HepG2 (cell line): ENCODE measurements around the gene PDIA5. TPM values are rescaled to one million over a fixed set of nuclear protein-coding genes. Genes with fewer than 3 reads are reported as not detected.

Experiments
- ATAC-seq: fragments of 200-7000 bp; cut with Tn5 transposase; 3 replicates; pipeline ENCODE4 v1.9.1; 2020; ENCODE audit warnings: mild to moderate bottlenecking, moderate library complexity
- BruUV-seq: library from RNA; stranded (reverse); fragments of 400-500 nt; replicated peaks from 2 replicates; lab custom pipeline; 2021; lab: Mats Ljungman, UMichigan
- CTCF ChIA-PET: fragments of 300-600 bp; formaldehyde crosslinking; extraction: SDS; loops from one replicate; lab custom pipeline; 2021; ENCODE audit warnings: low total read pairs, inconsistent platforms, low intra/inter-chr PET ratio; lab: Yijun Ruan, JAX
- POLR2A ChIA-PET: fragments of 350-600 bp; sonication (Branson Sonifier 250); formaldehyde crosslinking; loops from one replicate; lab custom pipeline; 2020; ENCODE audit warnings: antibody characterized with exemption, inconsistent platforms; lab: Yijun Ruan, JAX
- DNase-seq: peaks from one replicate; pipeline ENCODE4 v3.0.0-alpha.2; 2015; ENCODE audit warnings: low spot score
- FAIRE-seq: peaks from 3 replicates; lab custom pipeline; 2011; peaks lifted over from hg19 to GRCh38; lab: Jason Lieb, UNC
- H2AFZ ChIP-seq: one replicate; pipeline ENCODE4 v1.6.1; 2011; ENCODE audit warnings: low read length, inconsistent platforms
- H3K27ac ChIP-seq: fragments of 300-600 bp; 3 replicates; pipeline ENCODE4 v1.8.0; 2011; ENCODE audit warnings: mixed run types, mild to moderate bottlenecking, mixed read lengths, low read length, inconsistent platforms; ENCODE audit not compliant: insufficient read depth; ENCODE audit errors: extremely low read length
- H3K27me3 ChIP-seq, 2 experiments: fragments of 200-600 bp in 1 of 2; 2 replicates in 1 of 2; 3 replicates in 1 of 2; pipeline versions ENCODE4 v1.6.0 to v1.8.0; 2011; ENCODE audit warnings: low read length in 2 of 2, mild to moderate bottlenecking in 2 of 2, moderate library complexity in 2 of 2, inconsistent platforms in 1 of 2; ENCODE audit not compliant: insufficient read depth in 2 of 2, control insufficient read depth in 1 of 2
- H3K36me3 ChIP-seq, 2 experiments: fragments of 200-600 bp in 1 of 2; replicated peaks in 1 of 2; 2 replicates in 1 of 2; 3 replicates in 1 of 2; pipeline versions ENCODE4 v1.5.1 to v1.8.0; 2011; ENCODE audit warnings: low read length in 2 of 2, inconsistent platforms in 1 of 2; ENCODE audit not compliant: insufficient read depth in 2 of 2, control insufficient read depth in 1 of 2
- H3K4me1 ChIP-seq: 2 replicates; pipeline ENCODE4 v1.5.1; 2012; ENCODE audit warnings: low read length, inconsistent platforms; ENCODE audit not compliant: insufficient read depth
- H3K4me2 ChIP-seq: 2 replicates; pipeline ENCODE4 v1.6.0; 2011; ENCODE audit warnings: low read depth, low read length, inconsistent platforms
- H3K4me3 ChIP-seq, 3 experiments: fragments of 200-600 bp in 1 of 3; sonication (generic), shearing (Covaris generic) in 1 of 3; replicated peaks in 1 of 3; 2 replicates each; pipeline ENCODE4 v1.5.1; 2011 to 2016; ENCODE audit warnings: low read length in 3 of 3, inconsistent platforms in 2 of 3, low read depth in 2 of 3, mild to moderate bottlenecking in 2 of 3, control low read depth in 1 of 3, mixed read lengths in 1 of 3; ENCODE audit not compliant: insufficient read depth in 1 of 3
- H3K79me2 ChIP-seq: one replicate; pipeline ENCODE4 v1.6.1; 2011; ENCODE audit warnings: low read length, inconsistent platforms; ENCODE audit not compliant: insufficient read depth
- H3K9ac ChIP-seq: 2 replicates; pipeline ENCODE4 v1.6.0; 2011; ENCODE audit warnings: mild to moderate bottlenecking, low read depth, low read length, inconsistent platforms; ENCODE audit not compliant: insufficient read depth
- H3K9me3 ChIP-seq: 2 replicates; pipeline ENCODE4 v1.5.1; 2012; ENCODE audit warnings: mild to moderate bottlenecking, low read length
- H4K20me1 ChIP-seq: 2 replicates; pipeline ENCODE4 v1.6.0; 2011; ENCODE audit warnings: inconsistent platforms, mild to moderate bottlenecking, low read length, moderate library complexity; ENCODE audit not compliant: insufficient read depth
- CEBPB ChIP-seq: IDR thresholded peaks from 2 replicates; pipeline ENCODE4 v1.6.1; 2011; ENCODE audit warnings: low read depth, low read length, improper control_type of control experiment, borderline replicate concordance
- IRX3 ChIP-seq: sonication (generic); formaldehyde crosslinking; IDR thresholded peaks from 2 replicates; pipeline ENCODE4 v1.8.1; 2023; ENCODE audit warnings: mild to moderate bottlenecking, low read depth, missing genetic modification reagents, borderline replicate concordance
- MAX ChIP-seq: IDR thresholded peaks from 2 replicates; pipeline ENCODE4 v1.6.1; 2012; ENCODE audit warnings: inconsistent platforms
- MED1 ChIP-seq: sonication (generic); formaldehyde crosslinking; IDR thresholded peaks from 2 replicates; pipeline ENCODE4 v1.4.0; 2020; ENCODE audit warnings: missing genetic modification reagents
- MLX ChIP-seq: IDR thresholded peaks from 2 replicates; pipeline ENCODE4 v1.6.1; 2016
- SMAD9 ChIP-seq: sonication (generic); formaldehyde crosslinking; IDR thresholded peaks from 2 replicates; pipeline ENCODE4 v1.5.1; 2020; ENCODE audit warnings: mild to moderate bottlenecking, missing genetic modification reagents
- TFDP2 ChIP-seq: sonication (generic); formaldehyde crosslinking; IDR thresholded peaks from 2 replicates; pipeline ENCODE4 v1.4.0; 2020; ENCODE audit warnings: missing genetic modification reagents
- ZBTB34 ChIP-seq: sonication (generic); formaldehyde crosslinking; IDR thresholded peaks from 2 replicates; pipeline ENCODE4 v1.8.0; 2022; ENCODE audit warnings: mild to moderate bottlenecking, missing genetic modification reagents
- ZNF276 ChIP-seq: sonication (generic); formaldehyde crosslinking; IDR thresholded peaks from 2 replicates; pipeline ENCODE4 v1.4.0; 2020; ENCODE audit warnings: mild to moderate bottlenecking, low read depth, missing genetic modification reagents
- ZNF678 ChIP-seq: sonication (generic); formaldehyde crosslinking; IDR thresholded peaks from 2 replicates; pipeline ENCODE4 v1.4.0; 2020; ENCODE audit warnings: mild to moderate bottlenecking, missing genetic modification reagents
- ZNF691 ChIP-seq: sonication (generic); formaldehyde crosslinking; IDR thresholded peaks from 2 replicates; pipeline ENCODE4 v1.4.0; 2020; ENCODE audit warnings: missing genetic modification reagents, low read depth, mild to moderate bottlenecking, borderline replicate concordance
- ZNF761 ChIP-seq: sonication (generic); formaldehyde crosslinking; conservative IDR thresholded peaks from 2 replicates; pipeline ENCODE4 v1.4.0; 2020; ENCODE audit warnings: mild to moderate bottlenecking, missing genetic modification reagents
- ZNF879 ChIP-seq: sonication (generic); formaldehyde crosslinking; IDR thresholded peaks from 2 replicates; pipeline ENCODE4 v1.8.1; 2023; ENCODE audit warnings: missing genetic modification reagents
- WGBS: methylation state at CpG from one replicate; pipeline ENCODE4 v1.1.6; 2017; ENCODE audit warnings: low lambda C conversion rate; 5-methylcytosine and 5-hydroxymethylcytosine counted together
- in situ Hi-C: cut with HindIII; loops from 2 replicates; pipeline ENCODE4 v1.10.0; 2017; ENCODE audit warnings: low pct_unique_long_range_greater_than_20kb; ENCODE audit not compliant: extremely low pct_ligation_motif_present
- intact Hi-C: fragments of 100-400 bp; cut with micrococcal nuclease; formaldehyde crosslinking; loops from one replicate; pipeline ENCODE4 v1.10.0; 2022; ENCODE audit not compliant: unreplicated experiment
- polyA plus RNA-seq, 8 experiments: library from polyadenylated mRNA; depleted of rRNA in 3 of 8; stranded (reverse) in 7 of 8; unstranded in 1 of 8; fragments of >200 nt; fragmentation: Illumina TruSeq in 4 of 8; extraction: Trizol in 4 of 8; gene quantifications; 2 replicates each; pipeline versions ENCODE4 v1.2.1 to v1.2.3, GENCODE V29; 2011 to 2016; ENCODE audit warnings: low read depth in 4 of 8, missing spikeins in 1 of 8, mixed read lengths in 1 of 8; ENCODE audit not compliant: insufficient read depth in 1 of 8
- total RNA-seq, 5 experiments: library from RNA; depleted of rRNA; stranded (reverse); fragments of >200 nt; fragmentation: Illumina TruSeq; extraction: Trizol; gene quantifications; 2 replicates each; pipeline ENCODE4 v1.2.3, GENCODE V29; 2016; ENCODE audit warnings: low read depth in 1 of 5

PDIA5 gene
- total and polyA plus RNA-seq, 2 of the 13 experiments (the other 11 are each of a cell fraction or from before 2014, with no cell fraction given): 51.3 to 74.3 TPM

- DNase-seq (no peak), ATAC-seq (no peak), FAIRE-seq (no peak)
- in situ Hi-C loops (no loop called here), intact Hi-C loops (no loop called here)
- Histone ChIP-seq H2AFZ (no peak overlapping the region), H3K4me1 (peaks cover 6% of the 10 kb centered on the region), H4K20me1 (no peaks in the 10 kb centered on the region), H3K9ac (no peak overlapping the region), H3K9me3 (no peaks in the 10 kb centered on the region), H3K27ac (no peak overlapping the region), H3K27me3 (peaks cover 0 to 15% of the 10 kb centered on the region in 2 experiments; a peak in 1 of 5 replicates), H3K4me3 (no peak overlapping the region), H3K79me2 (peaks cover 10% of the 10 kb centered on the region), H3K4me2 (no peak overlapping the region), H3K36me3 (no peaks in the 10 kb centered on the region)
- BruUV-seq: no TSS peak
- TF ChIP-seq ZNF678 (no peak), CEBPB (peak; percentile 20; the same call in 1 of the 2 replicates)
- WGBS: 64% methylated on average over 6 of the region's 6 CpGs
- ChIA-PET POLR2A (no interaction called here), CTCF (no interaction called here)
These were observed 3.8 kb upstream of the PDIA5 start for GRCh38 chr3:123063034-123063433.

GRCh38 chr3:123064506-123064905 is 2.3 kb upstream of the PDIA5 start:
- Histone ChIP-seq H2AFZ (no peak overlapping the region), H3K9me3 (no peaks in the 10 kb centered on the region), H3K27me3 (peaks cover 0 to 15% of the 10 kb centered on the region in 2 experiments; a peak in 1 of 5 replicates), H3K9ac (no peak overlapping the region), H4K20me1 (peaks cover 10% of the 10 kb centered on the region), H3K4me2 (no peak overlapping the region), H3K36me3 (no peaks in the 10 kb centered on the region), H3K27ac (no peak overlapping the region), H3K4me3 (no peak overlapping the region), H3K4me1 (peaks cover 15% of the 10 kb centered on the region), H3K79me2 (peaks cover 24% of the 10 kb centered on the region)
- WGBS: 47% methylated on average over 4 of the region's 4 CpGs
- no peak for DNase-seq
- no TSS peak for BruUV-seq
- CTCF ChIA-PET: no interaction called here
- in situ Hi-C loops: no loop called here
- no peak for FAIRE-seq
- POLR2A ChIA-PET: no interaction called here
- intact Hi-C loops: no loop called here
- ATAC-seq: no peak
- TF ChIP-seq ZNF879 (CRISPR knock-in tag) (no peak), ZNF276 (no peak), TFDP2 (CRISPR knock-in tag) (no peak), ZNF691 (CRISPR knock-in tag) (no peak), SMAD9 (no peak), MLX (CRISPR knock-in tag) (no peak), MED1 (no peak), MAX (no peak), ZBTB34 (no peak), IRX3 (CRISPR knock-in tag) (no peak), ZNF761 (no peak)
